K562 (cell line): ENCODE measurements around the gene PRDX3. TPM values are rescaled to one million over a fixed set of nuclear protein-coding genes. Genes with fewer than 3 reads are reported as not detected.

Source experiments
- CREBBP ChIP-seq: IDR thresholded peaks from one replicate; pipeline ENCODE4 v1.6.1; 2012; ENCODE audit warnings: low read depth, mild to moderate bottlenecking, control low read depth, inconsistent platforms, low read length
- FOS ChIP-seq: IDR thresholded peaks from 3 replicates; pipeline ENCODE4 v1.6.1; 2011; ENCODE audit not compliant: insufficient read length; ENCODE audit errors: extremely low read depth
- FOXA3 ChIP-seq, 2 experiments: fragments of 450-650 bp in 1 of 2; sonication (generic) in 1 of 2; formaldehyde crosslinking; IDR thresholded peaks in 1 of 2; conservative IDR thresholded peaks in 1 of 2; 2 replicates each; pipeline versions ENCODE4 v1.4.0 to v1.8.0; 2020 to 2022; ENCODE audit warnings: mild to moderate bottlenecking in 2 of 2, missing genetic modification reagents in 1 of 2
- FOXJ2 ChIP-seq: fragments of 200-800 bp; sonication (Bioruptor generic); IDR thresholded peaks from 2 replicates; pipeline ENCODE4 v1.6.1; 2016; ENCODE audit warnings: missing genetic modification characterization, missing compliant biosample characterization
- HDAC8 ChIP-seq: fragments of 450-650 bp; IDR thresholded peaks from 2 replicates; pipeline ENCODE4 v1.6.1; 2016; ENCODE audit warnings: mild to moderate bottlenecking, missing genetic modification characterization, moderate library complexity, missing compliant biosample characterization
- IFI16 ChIP-seq: fragments of 250-450 bp; sonication (Bioruptor Pico); IDR thresholded peaks from 2 replicates; pipeline ENCODE4 v2.1.2; 2022; ENCODE audit warnings: mild to moderate bottlenecking, inconsistent platforms
- MTA1 ChIP-seq: fragments of 450-650 bp; IDR thresholded peaks from 2 replicates; pipeline ENCODE4 v1.6.1; 2017; ENCODE audit warnings: borderline replicate concordance
- NUFIP1 ChIP-seq: fragments of 450-650 bp; IDR thresholded peaks from 2 replicates; pipeline ENCODE4 v1.6.1; 2018; ENCODE audit not compliant: partially characterized antibody
- PHF8 ChIP-seq: fragments of 200-600 bp; sonication (generic); IDR thresholded peaks from 2 replicates; pipeline ENCODE4 v1.6.1; 2012; ENCODE audit warnings: mixed run types, mild to moderate bottlenecking, inconsistent platforms, low read length, moderate library complexity, borderline replicate concordance
- ZBTB1 ChIP-seq: sonication (generic); formaldehyde crosslinking; IDR thresholded peaks from 2 replicates; pipeline ENCODE4 v1.8.1; 2023; ENCODE audit warnings: missing genetic modification reagents, low read depth, mild to moderate bottlenecking, borderline replicate concordance
- ZC3H8 ChIP-seq: fragments of 450-650 bp; IDR thresholded peaks from 2 replicates; pipeline ENCODE4 v1.6.1; 2017
- ZNF445 ChIP-seq: fragments of 250-450 bp; sonication (Bioruptor Pico); IDR thresholded peaks from 2 replicates; pipeline ENCODE4 v1.4.0; 2020; ENCODE audit warnings: low read depth, mild to moderate bottlenecking, moderate library complexity
- ZNF584 ChIP-seq: fragments of 200-800 bp; sonication (Bioruptor generic); IDR thresholded peaks from 2 replicates; pipeline ENCODE4 v1.6.1; 2016; ENCODE audit warnings: low read depth, mild to moderate bottlenecking, missing genetic modification characterization, missing compliant biosample characterization
- ZNF668 ChIP-seq: fragments of 250-450 bp; sonication (Bioruptor Pico); IDR thresholded peaks from 2 replicates; pipeline ENCODE4 v1.8.0; 2022; ENCODE audit warnings: mild to moderate bottlenecking, inconsistent platforms
- ZNF707 ChIP-seq: fragments of 250-450 bp; sonication (Bioruptor Pico); conservative IDR thresholded peaks from 2 replicates; pipeline ENCODE4 v1.8.0; 2022; ENCODE audit warnings: inconsistent platforms, mild to moderate bottlenecking, moderate library complexity
- ZSCAN29 ChIP-seq: fragments of 450-650 bp; IDR thresholded peaks from 2 replicates; pipeline ENCODE4 v1.6.1; 2017
- polyA plus RNA-seq, 8 experiments: library from polyadenylated mRNA; depleted of rRNA in 4 of 8; stranded (reverse) in 5 of 8; unstranded in 3 of 8; fragments of >200 nt; fragmentation: Nextera tagmentation in 2 of 8; fragmentation: Illumina TruSeq in 1 of 8; extraction: Ambion mirVana in 2 of 8; extraction: Trizol in 1 of 8; gene quantifications; 2 replicates each; pipeline versions ENCODE4 v1.2.1 to v1.2.3, GENCODE V29; 2011 to 2014; ENCODE audit warnings: inconsistent platforms in 1 of 8, missing spikeins in 1 of 8
- total RNA-seq, 7 experiments: library from RNA; depleted of rRNA in 6 of 7; stranded (reverse); fragments of >200 nt in 6 of 7; fragmentation: Illumina TruSeq in 2 of 7; extraction: Trizol in 2 of 7; gene quantifications; 2 replicates each; pipeline versions ENCODE4 v1.2.1 to v1.2.3, GENCODE V29; 2011 to 2021; ENCODE audit warnings: low replicate concordance in 1 of 7
- TF ChIP-seq, protein P1 (sequence below): fragments of 200-800 bp; sonication (Bioruptor generic); IDR thresholded peaks from 2 replicates; pipeline ENCODE4 v1.6.1; 2017; ENCODE audit warnings: missing genetic modification characterization, missing compliant biosample characterization
- TF ChIP-seq, protein P2 (sequence below): fragments of 450-650 bp; IDR thresholded peaks from 2 replicates; pipeline ENCODE4 v1.6.1; 2017; ENCODE audit warnings: antibody characterized with exemption, mild to moderate bottlenecking
- TF ChIP-seq, protein P3 (sequence below): fragments of 250-450 bp; sonication (Bioruptor Pico); IDR thresholded peaks from 2 replicates; pipeline ENCODE4 v1.4.0; 2020; ENCODE audit warnings: mild to moderate bottlenecking, moderate library complexity

PRDX3 gene
- total and polyA plus RNA-seq, 9 of the 15 experiments (the other 6 are each of a cell fraction or from before 2014, with no cell fraction given): 122 to 994 (median 173) TPM

- TF ChIP-seq, protein P1, sequence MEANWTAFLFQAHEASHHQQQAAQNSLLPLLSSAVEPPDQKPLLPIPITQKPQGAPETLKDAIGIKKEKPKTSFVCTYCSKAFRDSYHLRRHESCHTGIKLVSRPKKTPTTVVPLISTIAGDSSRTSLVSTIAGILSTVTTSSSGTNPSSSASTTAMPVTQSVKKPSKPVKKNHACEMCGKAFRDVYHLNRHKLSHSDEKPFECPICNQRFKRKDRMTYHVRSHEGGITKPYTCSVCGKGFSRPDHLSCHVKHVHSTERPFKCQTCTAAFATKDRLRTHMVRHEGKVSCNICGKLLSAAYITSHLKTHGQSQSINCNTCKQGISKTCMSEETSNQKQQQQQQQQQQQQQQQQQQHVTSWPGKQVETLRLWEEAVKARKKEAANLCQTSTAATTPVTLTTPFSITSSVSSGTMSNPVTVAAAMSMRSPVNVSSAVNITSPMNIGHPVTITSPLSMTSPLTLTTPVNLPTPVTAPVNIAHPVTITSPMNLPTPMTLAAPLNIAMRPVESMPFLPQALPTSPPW (CRISPR knock-in tag): no peak; the same call in 1 of the 2 replicates
- TF ChIP-seq ZBTB1 (CRISPR knock-in tag): no peak
- TF ChIP-seq ZNF584 (CRISPR knock-in tag): no peak
- no peak for TF ChIP-seq IFI16 (CRISPR knock-in tag)
- no peak for TF ChIP-seq CREBBP
- no peak for TF ChIP-seq ZNF707
- TF ChIP-seq ZC3H8: no peak
- TF ChIP-seq, protein P2, sequence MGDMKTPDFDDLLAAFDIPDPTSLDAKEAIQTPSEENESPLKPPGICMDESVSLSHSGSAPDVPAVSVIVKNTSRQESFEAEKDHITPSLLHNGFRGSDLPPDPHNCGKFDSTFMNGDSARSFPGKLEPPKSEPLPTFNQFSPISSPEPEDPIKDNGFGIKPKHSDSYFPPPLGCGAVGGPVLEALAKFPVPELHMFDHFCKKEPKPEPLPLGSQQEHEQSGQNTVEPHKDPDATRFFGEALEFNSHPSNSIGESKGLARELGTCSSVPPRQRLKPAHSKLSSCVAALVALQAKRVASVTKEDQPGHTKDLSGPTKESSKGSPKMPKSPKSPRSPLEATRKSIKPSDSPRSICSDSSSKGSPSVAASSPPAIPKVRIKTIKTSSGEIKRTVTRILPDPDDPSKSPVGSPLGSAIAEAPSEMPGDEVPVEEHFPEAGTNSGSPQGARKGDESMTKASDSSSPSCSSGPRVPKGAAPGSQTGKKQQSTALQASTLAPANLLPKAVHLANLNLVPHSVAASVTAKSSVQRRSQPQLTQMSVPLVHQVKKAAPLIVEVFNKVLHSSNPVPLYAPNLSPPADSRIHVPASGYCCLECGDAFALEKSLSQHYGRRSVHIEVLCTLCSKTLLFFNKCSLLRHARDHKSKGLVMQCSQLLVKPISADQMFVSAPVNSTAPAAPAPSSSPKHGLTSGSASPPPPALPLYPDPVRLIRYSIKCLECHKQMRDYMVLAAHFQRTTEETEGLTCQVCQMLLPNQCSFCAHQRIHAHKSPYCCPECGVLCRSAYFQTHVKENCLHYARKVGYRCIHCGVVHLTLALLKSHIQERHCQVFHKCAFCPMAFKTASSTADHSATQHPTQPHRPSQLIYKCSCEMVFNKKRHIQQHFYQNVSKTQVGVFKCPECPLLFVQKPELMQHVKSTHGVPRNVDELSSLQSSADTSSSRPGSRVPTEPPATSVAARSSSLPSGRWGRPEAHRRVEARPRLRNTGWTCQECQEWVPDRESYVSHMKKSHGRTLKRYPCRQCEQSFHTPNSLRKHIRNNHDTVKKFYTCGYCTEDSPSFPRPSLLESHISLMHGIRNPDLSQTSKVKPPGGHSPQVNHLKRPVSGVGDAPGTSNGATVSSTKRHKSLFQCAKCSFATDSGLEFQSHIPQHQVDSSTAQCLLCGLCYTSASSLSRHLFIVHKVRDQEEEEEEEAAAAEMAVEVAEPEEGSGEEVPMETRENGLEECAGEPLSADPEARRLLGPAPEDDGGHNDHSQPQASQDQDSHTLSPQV: peak; percentile 39; the same call in 1 of the 2 replicates
- peak; percentile 98 for TF ChIP-seq ZSCAN29
- TF ChIP-seq, protein P3, sequence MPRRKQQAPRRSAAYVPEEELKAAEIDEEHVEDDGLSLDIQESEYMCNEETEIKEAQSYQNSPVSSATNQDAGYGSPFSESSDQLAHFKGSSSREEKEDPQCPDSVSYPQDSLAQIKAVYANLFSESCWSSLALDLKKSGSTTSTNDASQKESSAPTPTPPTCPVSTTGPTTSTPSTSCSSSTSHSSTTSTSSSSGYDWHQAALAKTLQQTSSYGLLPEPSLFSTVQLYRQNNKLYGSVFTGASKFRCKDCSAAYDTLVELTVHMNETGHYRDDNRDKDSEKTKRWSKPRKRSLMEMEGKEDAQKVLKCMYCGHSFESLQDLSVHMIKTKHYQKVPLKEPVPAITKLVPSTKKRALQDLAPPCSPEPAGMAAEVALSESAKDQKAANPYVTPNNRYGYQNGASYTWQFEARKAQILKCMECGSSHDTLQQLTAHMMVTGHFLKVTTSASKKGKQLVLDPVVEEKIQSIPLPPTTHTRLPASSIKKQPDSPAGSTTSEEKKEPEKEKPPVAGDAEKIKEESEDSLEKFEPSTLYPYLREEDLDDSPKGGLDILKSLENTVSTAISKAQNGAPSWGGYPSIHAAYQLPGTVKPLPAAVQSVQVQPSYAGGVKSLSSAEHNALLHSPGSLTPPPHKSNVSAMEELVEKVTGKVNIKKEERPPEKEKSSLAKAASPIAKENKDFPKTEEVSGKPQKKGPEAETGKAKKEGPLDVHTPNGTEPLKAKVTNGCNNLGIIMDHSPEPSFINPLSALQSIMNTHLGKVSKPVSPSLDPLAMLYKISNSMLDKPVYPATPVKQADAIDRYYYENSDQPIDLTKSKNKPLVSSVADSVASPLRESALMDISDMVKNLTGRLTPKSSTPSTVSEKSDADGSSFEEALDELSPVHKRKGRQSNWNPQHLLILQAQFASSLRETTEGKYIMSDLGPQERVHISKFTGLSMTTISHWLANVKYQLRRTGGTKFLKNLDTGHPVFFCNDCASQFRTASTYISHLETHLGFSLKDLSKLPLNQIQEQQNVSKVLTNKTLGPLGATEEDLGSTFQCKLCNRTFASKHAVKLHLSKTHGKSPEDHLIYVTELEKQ: no peak
- TF ChIP-seq FOXA3 (CRISPR knock-in tag; conservative IDR thresholded peaks at IDR 0.05 in 1 of 2, IDR thresholded peaks at IDR 0.05 in 1 of 2): peak in 1 of 2 experiments; percentile 61; a peak in 1 of 4 replicates
- no peak for TF ChIP-seq NUFIP1
- no peak for TF ChIP-seq FOXJ2 (tag)
- TF ChIP-seq HDAC8 (tag): no peak
- TF ChIP-seq MTA1: no peak
- TF ChIP-seq ZNF445: no peak
- TF ChIP-seq FOS: no peak
- TF ChIP-seq ZNF668 (CRISPR knock-in tag): no peak
- TF ChIP-seq PHF8: peak; percentile 55; the same call in 1 of the 2 replicates
These were observed 28.2 kb upstream of the PRDX3 start (continued) for GRCh38 chr10:119206603-119207365.
